ENCODE data around the gene JCHAIN. TPM values are rescaled to one million over a fixed set of nuclear protein-coding genes. Genes with fewer than 3 reads are reported as not detected.

Gene JCHAIN
- total and polyA plus RNA-seq, 9 of the 15 experiments (the other 6 are each of a cell fraction or from before 2014, with no cell fraction given): 0.04 to 0.68 (median 0.26) TPM; not detected in 5

DNA sequence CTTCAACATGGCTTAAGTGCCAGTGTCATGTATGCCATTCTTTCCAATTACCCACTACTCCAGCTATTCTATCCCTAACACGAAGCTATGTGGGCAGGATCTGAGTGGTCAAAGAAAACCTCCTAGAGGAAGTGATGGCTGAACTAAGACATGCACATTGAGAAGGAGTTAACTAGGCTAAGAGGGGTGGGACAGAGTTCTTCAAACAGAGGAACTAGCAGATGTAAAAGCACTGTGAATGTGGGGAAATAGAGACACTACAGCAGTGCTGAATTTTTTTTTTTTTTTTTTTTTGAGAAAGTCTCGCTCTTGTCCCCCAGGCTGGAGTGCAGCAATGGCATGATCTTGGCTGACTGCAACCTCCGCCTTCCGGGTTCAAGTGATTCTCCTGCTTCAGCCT is 6.2 kb downstream of the JCHAIN start:
- FAIRE-seq (no peak), ATAC-seq (peak; percentile 47), DNase-seq (ENCODE audit: extremely low read depth in 1 of 4, low spot score in 3 of 4) (no peak)
- CTCF ChIA-PET (ENCODE audit: low intra/inter-chr PET ratio): no interaction called here
- Histone ChIP-seq H3K79me2 (ENCODE audit: control insufficient read depth, insufficient read depth, low read length) (no peaks in the 10 kb centered on the region), H3K9me1 (ENCODE audit: control insufficient read depth, insufficient read depth, low read length) (no peaks in the 10 kb centered on the region), H3K27me3 (ENCODE audit: control insufficient read depth in 2 of 2, insufficient read depth in 2 of 2, low read length in 2 of 2) (no peaks in the 10 kb centered on the region), H3K4me1 (replicated peaks in 1 of 2; ENCODE audit: control insufficient read depth in 2 of 2, insufficient read depth in 2 of 2, low read length in 2 of 2) (peaks cover 0 to 3% of the 10 kb centered on the region in 2 experiments; a peak in 2 of 5 replicates), H3K4me2 (ENCODE audit: insufficient read depth, low read length) (no peak overlapping the region), H4K20me1 (replicated peaks; ENCODE audit: control insufficient read depth, insufficient read depth, low read length) (no peaks in the 10 kb centered on the region), H3K9ac (ENCODE audit: insufficient read depth in 1 of 2, low read depth in 2 of 2, low read length in 2 of 2) (no peak overlapping the region), H3K27ac (ENCODE audit: extremely low read depth, low read depth, low read length) (no peak overlapping the region), H3K4me3 (no peak overlapping the region), H2AFZ (ENCODE audit: low read depth, low read length) (no peak overlapping the region), H3K9me3 (replicated peaks; ENCODE audit: control insufficient read depth, insufficient read depth, low read depth, low read length) (no peaks in the 10 kb centered on the region), H3K36me3 (ENCODE audit: control insufficient read depth, insufficient read depth, low read length) (no peaks in the 10 kb centered on the region)
- no TSS peak for BruUV-seq (replicated peaks)
- TF ChIP-seq SIN3A (IDR thresholded peaks at IDR 0.05; ENCODE audit: borderline replicate concordance in 2 of 2, control insufficient read depth in 1 of 2, low read depth in 2 of 2, low read length in 2 of 2) (no peak), ZNF57 (CRISPR knock-in tag; IDR thresholded peaks at IDR 0.05) (no peak), CBFA2T3 (IDR thresholded peaks at IDR 0.05) (no peak), NR3C1 (CRISPR knock-in tag; IDR thresholded peaks at IDR 0.05) (no peak), GTF2E2 (tag; IDR thresholded peaks at IDR 0.05) (no peak), MAZ (CRISPR knock-in tag; conservative IDR thresholded peaks at IDR 0.05 in 1 of 2, IDR thresholded peaks at IDR 0.05 in 1 of 2) (no peak), HDAC2 (IDR thresholded peaks at IDR 0.05) (no peak), ZNF175 (CRISPR knock-in tag; IDR thresholded peaks at IDR 0.05; ENCODE audit: low read depth) (no peak), ZKSCAN8 (CRISPR knock-in tag; IDR thresholded peaks at IDR 0.05) (no peak), LARP7 (IDR thresholded peaks at IDR 0.05) (no peak), ZNF507 (tag; conservative IDR thresholded peaks at IDR 0.05) (no peak), ZBTB7A (IDR thresholded peaks at IDR 0.05; ENCODE audit: borderline replicate concordance, control insufficient read depth, low read depth, low read length) (no peak), HDAC1 (IDR thresholded peaks at IDR 0.05) (no peak), POLR2G (IDR thresholded peaks at IDR 0.05; ENCODE audit: low read depth, low read length) (no peak), NR2C1 (IDR thresholded peaks at IDR 0.05) (no peak), NR2C1 (tag; IDR thresholded peaks at IDR 0.05) (no peak)
- TF ChIP-seq, protein P1, sequence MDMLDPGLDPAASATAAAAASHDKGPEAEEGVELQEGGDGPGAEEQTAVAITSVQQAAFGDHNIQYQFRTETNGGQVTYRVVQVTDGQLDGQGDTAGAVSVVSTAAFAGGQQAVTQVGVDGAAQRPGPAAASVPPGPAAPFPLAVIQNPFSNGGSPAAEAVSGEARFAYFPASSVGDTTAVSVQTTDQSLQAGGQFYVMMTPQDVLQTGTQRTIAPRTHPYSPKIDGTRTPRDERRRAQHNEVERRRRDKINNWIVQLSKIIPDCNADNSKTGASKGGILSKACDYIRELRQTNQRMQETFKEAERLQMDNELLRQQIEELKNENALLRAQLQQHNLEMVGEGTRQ (CRISPR knock-in tag; IDR thresholded peaks at IDR 0.05): no peak
- POLR2A ChIA-PET: interaction anchor here (0.6 kb wide), 1 partner anchor 1033 kb away, joined by 3 read pairs; no protein-coding TSS in a partner anchor
- in situ Hi-C loops (cut with MboI) (no loop called here), intact Hi-C loops (cut with micrococcal nuclease) (no loop called here)
- 45% methylated on average over 4 of the region's 4 CpGs for WGBS (ENCODE audit: insufficient coverage, low coverage, missing lambda C conversion rate)
